H1 (cell line): ENCODE measurements around the gene LBH. TPM values are rescaled to one million over a fixed set of nuclear protein-coding genes. Genes with fewer than 3 reads are reported as not detected.
A peak's percentile ranks its signal among the peaks of the same experiment; 100 is the strongest.

Experiments used
- CTCF ChIA-PET: fragments of 300-600 bp; sonication (Branson Sonifier 250); formaldehyde crosslinking; loops from one replicate; lab custom pipeline; 2021; ENCODE audit not compliant: partially characterized antibody; lab: Charles Lee
- POLR2A ChIA-PET: fragments of 300-600 bp; sonication (Branson Sonifier 250); formaldehyde crosslinking; loops from one replicate; lab custom pipeline; 2021; ENCODE audit warnings: inconsistent platforms; ENCODE audit not compliant: partially characterized antibody; lab: Charles Lee
- DNase-seq, 2 experiments: peaks; one replicate each; pipeline versions ENCODE4 v3.0.0 to v3.0.0-alpha.2; 2010 to 2022; ENCODE audit warnings: low spot score in 2 of 2, low read depth in 1 of 2, mixed read lengths in 1 of 2
- FAIRE-seq: peaks from 2 replicates; lab custom pipeline; 2011; peaks lifted over from hg19 to GRCh38; lab: Jason Lieb, UNC
- H2AFZ ChIP-seq: 2 replicates; pipeline ENCODE4 v1.8.1; 2012; ENCODE audit warnings: low read length, inconsistent platforms
- H2AK5ac ChIP-seq: 2 replicates; pipeline ENCODE4 v1.6.1; 2013; ENCODE audit warnings: low read depth, low read length
- H2BK120ac ChIP-seq: replicated peaks from 2 replicates; pipeline ENCODE3; 2013; ENCODE audit warnings: low read depth, low read length, inconsistent platforms
- H2BK12ac ChIP-seq: 2 replicates; pipeline ENCODE4 v1.6.1; 2013; ENCODE audit warnings: low read depth, low read length
- H2BK15ac ChIP-seq: 2 replicates; pipeline ENCODE4 v1.6.1; 2013; ENCODE audit warnings: low read length
- H2BK20ac ChIP-seq: 2 replicates; pipeline ENCODE4 v1.6.1; 2013; ENCODE audit warnings: low read length
- H2BK5ac ChIP-seq: 2 replicates; pipeline ENCODE4 v1.6.1; 2013; ENCODE audit warnings: low read depth, low read length
- H3K14ac ChIP-seq: 2 replicates; pipeline ENCODE4 v1.6.1; 2013; ENCODE audit warnings: inconsistent platforms; ENCODE audit not compliant: insufficient read length
- H3K18ac ChIP-seq: 2 replicates; pipeline ENCODE4 v1.6.1; 2013; ENCODE audit warnings: low read length; ENCODE audit errors: extremely low read depth
- H3K23ac ChIP-seq: 2 replicates; pipeline ENCODE4 v1.6.1; 2013; ENCODE audit warnings: inconsistent platforms; ENCODE audit not compliant: insufficient read length
- H3K23me2 ChIP-seq: 2 replicates; pipeline ENCODE4 v1.6.1; 2013; ENCODE audit warnings: low read depth, low read length
- H3K27ac ChIP-seq: 2 replicates; pipeline ENCODE4 v1.6.1; 2011; ENCODE audit warnings: low read depth, low read length, inconsistent platforms
- H3K27me3 ChIP-seq, 4 experiments: replicated peaks in 1 of 4; 1 replicate in 1 of 4; 2 replicates in 3 of 4; pipeline versions ENCODE4 v1.6.1 to v1.8.1; 2011 to 2013; ENCODE audit warnings: low read length in 3 of 4, mild to moderate bottlenecking in 3 of 4, inconsistent platforms in 2 of 4, mixed read lengths in 2 of 4, moderate library complexity in 1 of 4; ENCODE audit not compliant: control insufficient read depth in 3 of 4, insufficient read depth in 3 of 4; ENCODE audit errors: extremely low read depth in 1 of 4
- H3K36me3 ChIP-seq, 4 experiments: 2 replicates each; pipeline versions ENCODE4 v1.6.1 to v1.8.1; 2011 to 2013; ENCODE audit warnings: mild to moderate bottlenecking in 4 of 4, low read length in 3 of 4, moderate library complexity in 2 of 4, control low read depth in 1 of 4, inconsistent platforms in 1 of 4; ENCODE audit not compliant: insufficient read depth in 4 of 4, control insufficient read depth in 2 of 4
- H3K4ac ChIP-seq: replicated peaks from 2 replicates; pipeline ENCODE3; 2013; ENCODE audit warnings: low read length, low read depth, mixed read lengths, inconsistent platforms; ENCODE audit not compliant: insufficient read length
- H3K4me1 ChIP-seq, 4 experiments: replicated peaks in 1 of 4; 1 replicate in 1 of 4; 2 replicates in 3 of 4; pipeline versions ENCODE4 v1.6.1 to v1.8.1; 2011 to 2013; ENCODE audit warnings: low read length in 3 of 4, inconsistent platforms in 2 of 4, mixed read lengths in 1 of 4; ENCODE audit not compliant: insufficient read depth in 4 of 4, control insufficient read depth in 3 of 4
- H3K4me2 ChIP-seq, 2 experiments: 2 replicates each; pipeline versions ENCODE4 v1.6.1 to v1.8.1; 2011 to 2013; ENCODE audit warnings: low read depth in 2 of 2, low read length in 2 of 2, control low read depth in 1 of 2, inconsistent platforms in 1 of 2, mild to moderate bottlenecking in 1 of 2; ENCODE audit not compliant: insufficient read depth in 1 of 2
- H3K4me3 ChIP-seq, 4 experiments: fragments of 200-600, 300-600 bp in 1 of 4; sonication (generic), shearing (Covaris generic), sonication (Bioruptor Twin) in 1 of 4; 2 replicates each; pipeline versions ENCODE4 v1.5.1 to v1.8.1; 2011 to 2016; ENCODE audit warnings: low read length in 4 of 4, low read depth in 3 of 4, control low read depth in 2 of 4, inconsistent platforms in 2 of 4, mild to moderate bottlenecking in 2 of 4, mixed read lengths in 1 of 4, moderate library complexity in 1 of 4; ENCODE audit not compliant: insufficient read depth in 2 of 4; ENCODE audit errors: extremely low read depth in 1 of 4
- H3K56ac ChIP-seq: replicated peaks from 2 replicates; pipeline ENCODE3; 2013; ENCODE audit warnings: low read depth, mild to moderate bottlenecking, mixed read lengths, low read length, inconsistent platforms; ENCODE audit not compliant: insufficient read length
- H3K79me1 ChIP-seq: 2 replicates; pipeline ENCODE4 v1.6.1; 2013; ENCODE audit warnings: low read depth, low read length, control low read depth
- H3K79me2 ChIP-seq, 2 experiments: 2 replicates each; pipeline versions ENCODE4 v1.6.1 to v1.8.1; 2012 to 2013; ENCODE audit warnings: low read length in 2 of 2, mild to moderate bottlenecking in 2 of 2, inconsistent platforms in 1 of 2; ENCODE audit not compliant: insufficient read depth in 2 of 2, control insufficient read depth in 1 of 2
- H3K9ac ChIP-seq, 4 experiments: replicated peaks in 1 of 4; 1 replicate in 1 of 4; 2 replicates in 3 of 4; pipeline versions ENCODE4 v1.6.1 to v1.8.1; 2011 to 2013; ENCODE audit warnings: low read depth in 3 of 4, low read length in 3 of 4, control low read depth in 2 of 4, mild to moderate bottlenecking in 2 of 4, moderate library complexity in 2 of 4, inconsistent platforms in 1 of 4; ENCODE audit errors: extremely low read depth in 1 of 4
- H3K9me3 ChIP-seq, 2 experiments: 2 replicates each; pipeline versions ENCODE4 v1.6.1 to v1.8.1; 2012 to 2013; ENCODE audit warnings: mild to moderate bottlenecking in 2 of 2, moderate library complexity in 2 of 2, control low read depth in 1 of 2, inconsistent platforms in 1 of 2, low read depth in 1 of 2, low read length in 1 of 2, mixed read lengths in 1 of 2; ENCODE audit not compliant: insufficient read depth in 2 of 2
- H4K20me1 ChIP-seq, 2 experiments: replicated peaks in 1 of 2; 2 replicates each; pipeline versions ENCODE3 to v1.8.1; 2011 to 2013; ENCODE audit warnings: inconsistent platforms in 2 of 2, low read length in 2 of 2, mild to moderate bottlenecking in 1 of 2; ENCODE audit not compliant: insufficient read depth in 2 of 2, control insufficient read depth in 1 of 2
- H4K5ac ChIP-seq: 2 replicates; pipeline ENCODE4 v1.6.1; 2013; ENCODE audit warnings: low read length, low read depth, mixed read lengths, inconsistent platforms; ENCODE audit not compliant: insufficient read length
- H4K8ac ChIP-seq: 2 replicates; pipeline ENCODE4 v1.8.0; 2013; ENCODE audit warnings: mild to moderate bottlenecking, moderate library complexity, low read length, inconsistent platforms; ENCODE audit not compliant: insufficient read depth; ENCODE audit errors: extremely low read depth
- H4K91ac ChIP-seq: replicated peaks from 2 replicates; pipeline ENCODE3; 2013; ENCODE audit warnings: low read length, mixed read lengths, inconsistent platforms; ENCODE audit not compliant: insufficient read length
- CBX5 ChIP-seq: fragments of 300-800, 300-1000 bp; sonication (generic); IDR thresholded peaks from 2 replicates; pipeline ENCODE4 v1.7.1; 2016; ENCODE audit warnings: antibody characterized with exemption, low read length, low read depth
- CTCF ChIP-seq, 3 experiments: IDR thresholded peaks; 1 replicate in 2 of 3; 2 replicates in 1 of 3; pipeline versions ENCODE4 v1.5.1 to v1.6.1; 2011; ENCODE audit warnings: low read length in 3 of 3, mild to moderate bottlenecking in 3 of 3, inconsistent platforms in 2 of 3, low read depth in 1 of 3, moderate library complexity in 1 of 3; ENCODE audit not compliant: insufficient read depth in 1 of 3; ENCODE audit errors: control extremely low read depth in 1 of 3
- EGR1 ChIP-seq: IDR thresholded peaks from 2 replicates; pipeline ENCODE4 v1.6.1; 2011; ENCODE audit warnings: low read depth, low read length, borderline replicate concordance
- KDM4A ChIP-seq: IDR thresholded peaks from one replicate; pipeline ENCODE4 v1.7.1; 2012; ENCODE audit warnings: low read depth, mild to moderate bottlenecking, moderate library complexity, low read length, inconsistent platforms; ENCODE audit not compliant: severe bottlenecking
- RNF2 ChIP-seq: fragments of 200-900, 300-1000 bp; sonication (generic); IDR thresholded peaks from 2 replicates; pipeline ENCODE4 v1.7.1; 2016; ENCODE audit warnings: borderline replicate concordance, low read depth, mild to moderate bottlenecking, antibody characterized with exemption, low read length; ENCODE audit not compliant: poor library complexity, severe bottlenecking; ENCODE audit errors: missing control alignments
- WGBS, 2 experiments: shearing (Covaris generic) in 1 of 2; methylation state at CpG; one replicate each; pipeline versions ENCODE4 v1.1.6 to v1.1.7; 2013 to 2015; ENCODE audit warnings: low lambda C conversion rate in 2 of 2, mixed read lengths in 2 of 2, inconsistent platforms in 1 of 2, low coverage in 1 of 2, missing lambda C conversion rate in 1 of 2; ENCODE audit not compliant: insufficient replicate concordance in 2 of 2, insufficient coverage in 1 of 2, insufficient read length in 1 of 2; ENCODE audit errors: extremely low coverage in 1 of 2, missing lambda C conversion rate in 1 of 2; 5-methylcytosine and 5-hydroxymethylcytosine counted together
- polyA plus RNA-seq, 7 experiments: library from polyadenylated mRNA; depleted of rRNA in 3 of 7; stranded (reverse) in 5 of 7; unstranded in 2 of 7; fragments of >200 nt in 5 of 7; fragments of 200-250 nt in 2 of 7; gene quantifications; 1 replicate in 5 of 7; 2 replicates in 1 of 7; 4 replicates in 1 of 7; pipeline versions ENCODE4 v1.2.1 to v1.2.3, GENCODE V29; 2011 to 2013; ENCODE audit warnings: missing spikeins in 2 of 7, mixed read lengths in 2 of 7
- total RNA-seq: library from RNA; stranded (reverse); fragmentation: NEBNext Ultra II Directional; extraction: Animal tissue kit (Norgen Biotek cat#: 25700); gene quantifications from 2 replicates; pipeline ENCODE4 v1.2.1, GENCODE V29; 2021

LBH gene
- total and polyA plus RNA-seq, 2 of the 8 experiments (the other 6 are each of a cell fraction or from before 2014, with no cell fraction given): 25.7 to 34.5 TPM

- Histone ChIP-seq H3K9me3 (no peaks in the 10 kb centered on the region), H4K8ac (no peak overlapping the region), H3K23ac (no peak overlapping the region), H2BK20ac (no peak overlapping the region), H3K14ac (no peak overlapping the region), H3K56ac (no peak overlapping the region), H2BK120ac (no peak overlapping the region), H4K20me1 (peaks cover 2 to 4% of the 10 kb centered on the region in 2 experiments), H2BK5ac (no peak overlapping the region), H3K4me2 (peak overlapping the region; percentile 96 to 98), H3K27ac (no peak overlapping the region), H3K23me2 (peaks cover 19% of the 10 kb centered on the region), H3K18ac (no peak overlapping the region), H4K5ac (no peak overlapping the region), H2BK12ac (no peak overlapping the region), H3K79me1 (no peaks in the 10 kb centered on the region), H3K4me1 (peaks cover 0 to 9% (median 5%) of the 10 kb centered on the region in 4 experiments; a peak in 4 of 7 replicates), H3K27me3 (peaks cover 3 to 25% (median 20%) of the 10 kb centered on the region in 4 experiments), H3K4ac (no peak overlapping the region), H4K91ac (no peak overlapping the region), H3K79me2 (no peaks in the 10 kb centered on the region; a peak in 1 of 4 replicates), H2AFZ (no peak overlapping the region), H3K9ac (no peak overlapping the region), H3K36me3 (peaks cover 0 to 3% (median under 1%) of the 10 kb centered on the region in 4 experiments; a peak in 1 of 8 replicates), H2AK5ac (no peak overlapping the region)
- DNase-seq (no peak), FAIRE-seq (no peak)
- POLR2A ChIA-PET: interaction anchor here (1.2 to 4.4 kb wide), 4 partner anchors 25 to 87 kb away, joined by 4 to 14 read pairs (median 7); partner anchors contain the start of gene YPEL5
- CTCF ChIA-PET: interaction anchor here (0.8 to 2.4 kb wide), 9 partner anchors 12 to 473 kb away, joined by 3 to 11 read pairs (median 3); no protein-coding TSS in a partner anchor
- 86% methylated on average over 4 of the region's 4 CpGs; no CpG with 5 or more reads in 1 of the 2 experiments for WGBS, 2 experiments
- TF ChIP-seq CBX5: no peak
- TF ChIP-seq CTCF (IDR thresholded peaks at IDR 0.05; ENCODE audit: control extremely low read depth in 1 of 3, insufficient read depth in 1 of 3, low read depth in 1 of 3, low read length in 3 of 3): no peak
- TF ChIP-seq KDM4A: no peak
- TF ChIP-seq RNF2: no peak
- no peak for TF ChIP-seq EGR1
- TF ChIP-seq, all 59 proteins: peak for 0
- Histone ChIP-seq H3K4me3 (peak overlapping the region; percentile 67 to 81 (median 70); a peak in 6 of 8 replicates), H2BK15ac (no peak overlapping the region)
Observed at GRCh38 chr2:30233271-30234009, 2.1 kb downstream of the LBH start.
